Measurements from ENCODE around the gene RBKS. TPM values are rescaled to one million over a fixed set of nuclear protein-coding genes. Genes with fewer than 3 reads are reported as not detected.

Gene RBKS
- total RNA-seq, 4 donors from 2014 or later, result 2.1 to 12.3 (median 4.8) TPM

- DNase-seq (ENCODE audit: low spot score), result no peak
- no peak for ATAC-seq (ENCODE audit: low FRiP score)
- TF ChIP-seq CTCF (IDR thresholded peaks at IDR 0.05), result no peak
Observed at GRCh38 chr2:27782701-27783100, 107.5 kb downstream of the RBKS start.

- DNase-seq (ENCODE audit: low spot score), result no peak
- TF ChIP-seq CTCF (IDR thresholded peaks at IDR 0.05), result no peak
Observed at GRCh38 chr2:27781496-27781895, 108.7 kb downstream of the RBKS start.

GRCh38 chr2:27779417-27780055 lies 110.7 kb downstream of the RBKS start:
- no peak for ATAC-seq (ENCODE audit: low FRiP score)
- no peak for TF ChIP-seq CTCF (IDR thresholded peaks at IDR 0.05)
- no peak for DNase-seq (ENCODE audit: low spot score)

More at GRCh38 chr2:27781496-27781895, 108.7 kb downstream of the RBKS start:
- no peak for ATAC-seq (ENCODE audit: low FRiP score)

DNA sequence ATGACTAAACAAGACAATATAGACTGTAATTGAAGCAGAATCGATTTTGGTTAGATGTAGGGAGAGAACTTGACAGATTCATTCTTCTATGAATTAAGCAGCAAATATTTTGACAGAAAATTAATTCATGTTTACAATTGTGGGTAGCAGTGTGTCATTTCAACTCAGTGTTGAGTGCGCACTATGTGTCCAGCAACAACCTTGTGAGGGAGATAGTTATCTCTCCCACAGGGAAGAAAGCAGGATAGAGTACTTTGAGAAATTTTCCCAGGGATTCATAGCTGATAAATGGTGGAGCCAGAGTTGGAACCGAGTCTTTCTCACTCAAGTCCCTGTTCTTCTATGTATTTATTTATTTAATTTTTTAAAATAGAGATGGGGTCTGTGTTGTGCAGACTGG lies 113.5 kb downstream of the RBKS start:
- DNase-seq (ENCODE audit: low spot score) (no peak), ATAC-seq (ENCODE audit: low FRiP score) (no peak)
- TF ChIP-seq CTCF (IDR thresholded peaks at IDR 0.05), result no peak

- no peak for TF ChIP-seq CTCF (IDR thresholded peaks at IDR 0.05)
- DNase-seq (ENCODE audit: low spot score) (no peak), ATAC-seq (ENCODE audit: low FRiP score) (peak; percentile 65)
Observed at GRCh38 chr2:27776097-27776496, 114.1 kb downstream of the RBKS start.

- TF ChIP-seq CTCF (IDR thresholded peaks at IDR 0.05), result no peak
- ATAC-seq (ENCODE audit: low FRiP score) (no peak), DNase-seq (ENCODE audit: low spot score) (no peak)
Observed at GRCh38 chr2:27773959-27774358, 116.2 kb downstream of the RBKS start.

DNA sequence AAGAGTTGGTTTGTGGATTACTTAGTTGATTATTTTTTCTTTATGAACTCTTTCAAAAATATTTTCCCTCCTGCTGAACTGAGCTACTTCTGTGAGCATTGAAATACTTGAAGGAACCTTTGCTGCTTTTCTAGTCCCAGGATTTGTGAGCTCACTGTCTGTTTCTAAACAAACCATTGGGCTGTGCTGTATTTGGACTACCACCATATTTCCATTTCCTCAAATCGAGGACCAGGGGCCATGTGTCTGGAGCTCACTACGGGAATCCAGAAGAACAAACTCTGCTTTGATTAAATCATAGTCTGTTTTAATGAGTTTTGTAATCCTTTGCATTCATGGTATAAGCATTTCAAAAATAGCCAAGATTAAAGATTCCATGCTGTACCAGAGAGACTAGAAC lies 117.4 kb downstream of the RBKS start:
- ATAC-seq (ENCODE audit: low FRiP score) (no peak), DNase-seq (ENCODE audit: low spot score) (no peak)
- no peak for TF ChIP-seq CTCF (IDR thresholded peaks at IDR 0.05)

Measured in omental fat pad (tissue), 4 donors.